NCI-H128 (cell line): ENCODE data around the gene CCL24.
"Not testable (repeated sequence)": the region's sequence is repeated elsewhere in the genome, so short reads cannot be mapped to it uniquely, and the experiment has no call there.

Experiments used
- DNase-seq: peaks from one replicate; lab custom pipeline; 2025; ENCODE audit not compliant: unreplicated experiment; lab: John Stamatoyannopoulos, UW

Gene CCL24

GRCh38 chr7:75820688-75821087 is 7.1 kb upstream of the CCL24 start:
- DNase-seq, result no peak

- no peak for DNase-seq
These were observed 6.1 kb upstream of the CCL24 start for GRCh38 chr7:75819711-75820110.

- no peak for DNase-seq
These were observed 4.9 kb upstream of the CCL24 start for GRCh38 chr7:75818472-75818871.

GRCh38 chr7:75817116-75817515 is 3.5 kb upstream of the CCL24 start:
- no peak for DNase-seq

- DNase-seq, result no peak
These were observed 1.9 kb upstream of the CCL24 start for GRCh38 chr7:75815418-75816064.

- DNase-seq, result no peak
These were observed 871 bp upstream of the CCL24 start for GRCh38 chr7:75814407-75814947.

GRCh38 chr7:75813084-75813483 is 522 bp downstream of the CCL24 start:
- DNase-seq, result no peak

GRCh38 chr7:75811894-75812678 is 1.5 kb downstream of the CCL24 start:
- no peak for DNase-seq

- no peak for DNase-seq
These were observed 4.2 kb downstream of the CCL24 start for GRCh38 chr7:75809396-75809795.

GRCh38 chr7:75808106-75808505 is 5.5 kb downstream of the CCL24 start:
- DNase-seq, result no peak

GRCh38 chr7:75807452-75807851 is 6.2 kb downstream of the CCL24 start:
- DNase-seq, result no peak

- no peak for DNase-seq
These were observed 6.9 kb downstream of the CCL24 start for GRCh38 chr7:75806560-75807307.

GRCh38 chr7:75804705-75805104 is 8.9 kb downstream of the CCL24 start:
- DNase-seq, result no peak

- no peak for DNase-seq
These were observed 9.6 kb downstream of the CCL24 start for GRCh38 chr7:75804004-75804403.

- no peak for DNase-seq
These were observed 11.1 kb downstream of the CCL24 start for GRCh38 chr7:75802552-75802821.

- DNase-seq, result no peak
These were observed 14.8 kb downstream of the CCL24 start for GRCh38 chr7:75798770-75799169.

GRCh38 chr7:75796420-75796819 is 17.2 kb downstream of the CCL24 start:
- DNase-seq, result no peak

- DNase-seq, result no peak
These were observed 17.7 kb downstream of the CCL24 start for GRCh38 chr7:75795831-75796285.

- DNase-seq, result no peak
These were observed 19.9 kb downstream of the CCL24 start for GRCh38 chr7:75793676-75794075.

GRCh38 chr7:75792567-75792966 is 21.0 kb downstream of the CCL24 start:
- DNase-seq, result not testable (repeated sequence)

GRCh38 chr7:75789361-75789924 is 24.2 kb downstream of the CCL24 start:
- DNase-seq, result no peak
